Endodermal cell (in vitro differentiated cells): ENCODE data around the gene YWHAG. TPM values are rescaled to one million over a fixed set of nuclear protein-coding genes. Genes with fewer than 3 reads are reported as not detected.

Source experiments
- DNase-seq: peaks from one replicate; pipeline ENCODE4 v3.0.0-alpha.2; 2017
- H3K27ac ChIP-seq: 2 replicates; pipeline ENCODE4 v1.5.1; 2013; ENCODE audit warnings: mild to moderate bottlenecking, low read depth, low read length, moderate library complexity
- H3K27me3 ChIP-seq: 2 replicates; pipeline ENCODE4 v1.6.1; 2013; ENCODE audit warnings: mild to moderate bottlenecking, low read length, moderate library complexity; ENCODE audit not compliant: insufficient read depth, control insufficient read depth, poor library complexity, severe bottlenecking
- H3K36me3 ChIP-seq: 2 replicates; pipeline ENCODE4 v1.7.0; 2013; ENCODE audit warnings: mild to moderate bottlenecking, low read length, moderate library complexity; ENCODE audit not compliant: control insufficient read depth, insufficient read depth
- H3K4me1 ChIP-seq: one replicate; pipeline ENCODE4 v1.7.0; 2013; ENCODE audit warnings: low read length; ENCODE audit not compliant: control insufficient read depth, insufficient read depth
- H3K4me3 ChIP-seq: 2 replicates; pipeline ENCODE4 v1.5.1; 2013; ENCODE audit warnings: mild to moderate bottlenecking, low read length, moderate library complexity
- H3K9ac ChIP-seq: 2 replicates; pipeline ENCODE4 v1.6.1; 2013; ENCODE audit warnings: mild to moderate bottlenecking, low read length, moderate library complexity; ENCODE audit not compliant: poor library complexity, severe bottlenecking; ENCODE audit errors: extremely low read depth
- H3K9me3 ChIP-seq: 2 replicates; pipeline ENCODE4 v1.6.1; 2013; ENCODE audit warnings: mild to moderate bottlenecking, low read length, moderate library complexity; ENCODE audit not compliant: control insufficient read depth
- H3K27ac Mint-ChIP-seq: 2 replicates; pipeline ENCODE4 v1.8.0; 2020; ENCODE audit warnings: mixed read lengths
- H3K27me3 Mint-ChIP-seq: 2 replicates; pipeline ENCODE4 v1.8.0; 2021; ENCODE audit warnings: mild to moderate bottlenecking, mixed read lengths; ENCODE audit not compliant: insufficient read depth
- H3K36me3 Mint-ChIP-seq: 2 replicates; pipeline ENCODE4 v1.8.0; 2020; ENCODE audit warnings: low read depth, mixed read lengths
- H3K4me1 Mint-ChIP-seq: 2 replicates; pipeline ENCODE4 v1.8.0; 2020; ENCODE audit warnings: mixed read lengths
- H3K4me3 Mint-ChIP-seq: 2 replicates; pipeline ENCODE4 v1.8.0; 2020; ENCODE audit warnings: mild to moderate bottlenecking, moderate library complexity, mixed read lengths
- H3K9me3 Mint-ChIP-seq: 2 replicates; pipeline ENCODE4 v1.8.0; 2020; ENCODE audit warnings: mild to moderate bottlenecking, mixed read lengths
- CTCF ChIP-seq: fragments of 200-600 bp; sonication (generic); conservative IDR thresholded peaks from 2 replicates; pipeline ENCODE4 v1.5.0; 2021; ENCODE audit warnings: antibody characterized with exemption, mild to moderate bottlenecking
- WGBS, 2 experiments: methylation state at CpG; one replicate each; pipeline versions ENCODE4 v1.1.5 to v1.1.7; 2013; ENCODE audit warnings: missing lambda C conversion rate in 2 of 2, mixed read lengths in 1 of 2; ENCODE audit not compliant: insufficient coverage in 1 of 2, insufficient read length in 1 of 2; 5-methylcytosine and 5-hydroxymethylcytosine counted together
- total RNA-seq, 2 donors: library from RNA; stranded (reverse); fragmentation: NEBNext Ultra II Directional in 1 of 2; extraction: Animal tissue kit (Norgen Biotek cat#: 25700) in 1 of 2; gene quantifications; 2 replicates in 1 of 2; 3 replicates in 1 of 2; pipeline ENCODE4 v1.2.1, GENCODE V29; 2021

The YWHAG gene
- total RNA-seq, 2 donors from 2014 or later = 148 TPM

- 95% methylated on average over 10 to 15 of the region's 15 CpGs for WGBS, 2 experiments
- Mint-ChIP-seq H3K27ac (peak overlapping the region; percentile 61), H3K36me3 (peaks cover 62% of the 10 kb centered on the region), H3K4me1 (peaks cover 4% of the 10 kb centered on the region), H3K4me3 (no peak overlapping the region), H3K9me3 (no peaks in the 10 kb centered on the region), H3K27me3 (no peaks in the 10 kb centered on the region)
- no peaks in the 10 kb centered on the region for H3K9me3 ChIP-seq
- H3K9ac ChIP-seq = no peak overlapping the region
- H3K4me3 ChIP-seq = no peak overlapping the region
- no peaks in the 10 kb centered on the region for H3K27me3 ChIP-seq
- peaks cover 88% of the 10 kb centered on the region for H3K36me3 ChIP-seq
- TF ChIP-seq CTCF = no peak
- H3K4me1 ChIP-seq = no peaks in the 10 kb centered on the region
- H3K27ac ChIP-seq = no peak overlapping the region
- DNase-seq = no peak
Observed at GRCh38 chr7:76328389-76328788, 30.4 kb downstream of the YWHAG start.

- Histone ChIP-seq H3K36me3 (peaks cover 90% of the 10 kb centered on the region), H3K9me3 (no peaks in the 10 kb centered on the region), H3K4me3 (no peak overlapping the region), H3K4me1 (no peaks in the 10 kb centered on the region), H3K27me3 (no peaks in the 10 kb centered on the region), H3K9ac (no peak overlapping the region), H3K27ac (no peak overlapping the region)
- no peak for DNase-seq
- Mint-ChIP-seq H3K9me3 (no peaks in the 10 kb centered on the region), H3K27ac (no peak overlapping the region), H3K36me3 (peaks cover 65% of the 10 kb centered on the region), H3K27me3 (no peaks in the 10 kb centered on the region), H3K4me3 (no peak overlapping the region), H3K4me1 (peaks cover 4% of the 10 kb centered on the region)
- WGBS, 2 experiments = 87 to 100% methylated on average over 3 to 6 of the region's 7 CpGs
- no peak for TF ChIP-seq CTCF
Observed at GRCh38 chr7:76327610-76328009, 31.2 kb downstream of the YWHAG start.

GRCh38 chr7:76326646-76327233 lies 32.1 kb downstream of the YWHAG start:
- WGBS, 2 experiments = 93 to 100% methylated on average over 4 to 5 of the region's 5 CpGs
- H3K9ac ChIP-seq = no peak overlapping the region

More at GRCh38 chr7:76326646-76327233, 32.1 kb downstream of the YWHAG start:
- peaks cover 90% of the 10 kb centered on the region for H3K36me3 ChIP-seq
- Mint-ChIP-seq H3K9me3 (no peaks in the 10 kb centered on the region), H3K36me3 (peaks cover 60% of the 10 kb centered on the region), H3K27me3 (no peaks in the 10 kb centered on the region), H3K4me1 (peaks cover 4% of the 10 kb centered on the region), H3K27ac (no peak overlapping the region), H3K4me3 (no peak overlapping the region)
- no peak for DNase-seq
- no peak overlapping the region for H3K4me3 ChIP-seq
- no peak overlapping the region for H3K27ac ChIP-seq
- H3K9me3 ChIP-seq = no peaks in the 10 kb centered on the region
- TF ChIP-seq CTCF = no peak
- no peaks in the 10 kb centered on the region for H3K27me3 ChIP-seq
- no peaks in the 10 kb centered on the region for H3K4me1 ChIP-seq
